HepG2 (cell line): ENCODE data around the gene ZNF207. TPM values are rescaled to one million over a fixed set of nuclear protein-coding genes. Genes with fewer than 3 reads are reported as not detected.

ENCODE experiments used
- ATAC-seq: fragments of 200-7000 bp; cut with Tn5 transposase; 3 replicates; pipeline ENCODE4 v1.9.1; 2020; ENCODE audit warnings: mild to moderate bottlenecking, moderate library complexity
- BruUV-seq: library from RNA; stranded (reverse); fragments of 400-500 nt; replicated peaks from 2 replicates; lab custom pipeline; 2021; lab: Mats Ljungman, UMichigan
- CTCF ChIA-PET: fragments of 300-600 bp; formaldehyde crosslinking; extraction: SDS; loops from one replicate; lab custom pipeline; 2021; ENCODE audit warnings: low total read pairs, inconsistent platforms, low intra/inter-chr PET ratio; lab: Yijun Ruan, JAX
- POLR2A ChIA-PET: fragments of 350-600 bp; sonication (Branson Sonifier 250); formaldehyde crosslinking; loops from one replicate; lab custom pipeline; 2020; ENCODE audit warnings: antibody characterized with exemption, inconsistent platforms; lab: Yijun Ruan, JAX
- DNase-seq: peaks from one replicate; pipeline ENCODE4 v3.0.0-alpha.2; 2015; ENCODE audit warnings: low spot score
- FAIRE-seq: peaks from 3 replicates; lab custom pipeline; 2011; peaks lifted over from hg19 to GRCh38; lab: Jason Lieb, UNC
- H2AFZ ChIP-seq: one replicate; pipeline ENCODE4 v1.6.1; 2011; ENCODE audit warnings: low read length, inconsistent platforms
- H3K27ac ChIP-seq: fragments of 300-600 bp; 3 replicates; pipeline ENCODE4 v1.8.0; 2011; ENCODE audit warnings: mixed run types, mild to moderate bottlenecking, mixed read lengths, low read length, inconsistent platforms; ENCODE audit not compliant: insufficient read depth; ENCODE audit errors: extremely low read length
- H3K27me3 ChIP-seq, 2 experiments: fragments of 200-600 bp in 1 of 2; 2 replicates in 1 of 2; 3 replicates in 1 of 2; pipeline versions ENCODE4 v1.6.0 to v1.8.0; 2011; ENCODE audit warnings: low read length in 2 of 2, mild to moderate bottlenecking in 2 of 2, moderate library complexity in 2 of 2, inconsistent platforms in 1 of 2; ENCODE audit not compliant: insufficient read depth in 2 of 2, control insufficient read depth in 1 of 2
- H3K36me3 ChIP-seq, 2 experiments: fragments of 200-600 bp in 1 of 2; replicated peaks in 1 of 2; 2 replicates in 1 of 2; 3 replicates in 1 of 2; pipeline versions ENCODE4 v1.5.1 to v1.8.0; 2011; ENCODE audit warnings: low read length in 2 of 2, inconsistent platforms in 1 of 2; ENCODE audit not compliant: insufficient read depth in 2 of 2, control insufficient read depth in 1 of 2
- H3K4me1 ChIP-seq: 2 replicates; pipeline ENCODE4 v1.5.1; 2012; ENCODE audit warnings: low read length, inconsistent platforms; ENCODE audit not compliant: insufficient read depth
- H3K4me2 ChIP-seq: 2 replicates; pipeline ENCODE4 v1.6.0; 2011; ENCODE audit warnings: low read depth, low read length, inconsistent platforms
- H3K4me3 ChIP-seq, 3 experiments: fragments of 200-600 bp in 1 of 3; sonication (generic), shearing (Covaris generic) in 1 of 3; replicated peaks in 1 of 3; 2 replicates each; pipeline ENCODE4 v1.5.1; 2011 to 2016; ENCODE audit warnings: low read length in 3 of 3, inconsistent platforms in 2 of 3, low read depth in 2 of 3, mild to moderate bottlenecking in 2 of 3, control low read depth in 1 of 3, mixed read lengths in 1 of 3; ENCODE audit not compliant: insufficient read depth in 1 of 3
- H3K79me2 ChIP-seq: one replicate; pipeline ENCODE4 v1.6.1; 2011; ENCODE audit warnings: low read length, inconsistent platforms; ENCODE audit not compliant: insufficient read depth
- H3K9ac ChIP-seq: 2 replicates; pipeline ENCODE4 v1.6.0; 2011; ENCODE audit warnings: mild to moderate bottlenecking, low read depth, low read length, inconsistent platforms; ENCODE audit not compliant: insufficient read depth
- H3K9me3 ChIP-seq: 2 replicates; pipeline ENCODE4 v1.5.1; 2012; ENCODE audit warnings: mild to moderate bottlenecking, low read length
- H4K20me1 ChIP-seq: 2 replicates; pipeline ENCODE4 v1.6.0; 2011; ENCODE audit warnings: inconsistent platforms, mild to moderate bottlenecking, low read length, moderate library complexity; ENCODE audit not compliant: insufficient read depth
- AGO2 ChIP-seq: fragments of 200-400 bp; formaldehyde crosslinking; optimal IDR thresholded peaks from 2 replicates; pipeline ENCODE3; 2017; ENCODE audit warnings: mild to moderate bottlenecking, low read depth, low read length, moderate library complexity
- DDIT3 ChIP-seq: sonication (generic); formaldehyde crosslinking; IDR thresholded peaks from 2 replicates; pipeline ENCODE4 v1.4.0; 2020; ENCODE audit warnings: mild to moderate bottlenecking, missing genetic modification reagents
- GPN1 ChIP-seq: sonication (generic); formaldehyde crosslinking; IDR thresholded peaks from 2 replicates; pipeline ENCODE4 v1.5.1; 2020; ENCODE audit warnings: missing genetic modification reagents, borderline replicate concordance
- RFX5 ChIP-seq: IDR thresholded peaks from 2 replicates; pipeline ENCODE4 v1.6.1; 2011; ENCODE audit warnings: low read depth, low read length, improper control_type of control experiment
- RFXAP ChIP-seq: sonication (generic); formaldehyde crosslinking; IDR thresholded peaks from 2 replicates; pipeline ENCODE4 v1.4.0; 2020; ENCODE audit warnings: missing genetic modification reagents, borderline replicate concordance
- ZNF354B ChIP-seq: sonication (generic); formaldehyde crosslinking; IDR thresholded peaks from 2 replicates; pipeline ENCODE4 v1.8.0; 2022; ENCODE audit warnings: mild to moderate bottlenecking, missing genetic modification reagents
- WGBS: methylation state at CpG from one replicate; pipeline ENCODE4 v1.1.6; 2017; ENCODE audit warnings: low lambda C conversion rate; 5-methylcytosine and 5-hydroxymethylcytosine counted together
- in situ Hi-C: cut with HindIII; loops from 2 replicates; pipeline ENCODE4 v1.10.0; 2017; ENCODE audit warnings: low pct_unique_long_range_greater_than_20kb; ENCODE audit not compliant: extremely low pct_ligation_motif_present
- intact Hi-C: fragments of 100-400 bp; cut with micrococcal nuclease; formaldehyde crosslinking; loops from one replicate; pipeline ENCODE4 v1.10.0; 2022; ENCODE audit not compliant: unreplicated experiment
- polyA plus RNA-seq, 8 experiments: library from polyadenylated mRNA; depleted of rRNA in 3 of 8; stranded (reverse) in 7 of 8; unstranded in 1 of 8; fragments of >200 nt; fragmentation: Illumina TruSeq in 4 of 8; extraction: Trizol in 4 of 8; gene quantifications; 2 replicates each; pipeline versions ENCODE4 v1.2.1 to v1.2.3, GENCODE V29; 2011 to 2016; ENCODE audit warnings: low read depth in 4 of 8, missing spikeins in 1 of 8, mixed read lengths in 1 of 8; ENCODE audit not compliant: insufficient read depth in 1 of 8
- total RNA-seq, 5 experiments: library from RNA; depleted of rRNA; stranded (reverse); fragments of >200 nt; fragmentation: Illumina TruSeq; extraction: Trizol; gene quantifications; 2 replicates each; pipeline ENCODE4 v1.2.3, GENCODE V29; 2016; ENCODE audit warnings: low read depth in 1 of 5

Gene ZNF207
- total and polyA plus RNA-seq, 2 of the 13 experiments (the other 11 are each of a cell fraction or from before 2014, with no cell fraction given): 150 to 164 TPM

DNA sequence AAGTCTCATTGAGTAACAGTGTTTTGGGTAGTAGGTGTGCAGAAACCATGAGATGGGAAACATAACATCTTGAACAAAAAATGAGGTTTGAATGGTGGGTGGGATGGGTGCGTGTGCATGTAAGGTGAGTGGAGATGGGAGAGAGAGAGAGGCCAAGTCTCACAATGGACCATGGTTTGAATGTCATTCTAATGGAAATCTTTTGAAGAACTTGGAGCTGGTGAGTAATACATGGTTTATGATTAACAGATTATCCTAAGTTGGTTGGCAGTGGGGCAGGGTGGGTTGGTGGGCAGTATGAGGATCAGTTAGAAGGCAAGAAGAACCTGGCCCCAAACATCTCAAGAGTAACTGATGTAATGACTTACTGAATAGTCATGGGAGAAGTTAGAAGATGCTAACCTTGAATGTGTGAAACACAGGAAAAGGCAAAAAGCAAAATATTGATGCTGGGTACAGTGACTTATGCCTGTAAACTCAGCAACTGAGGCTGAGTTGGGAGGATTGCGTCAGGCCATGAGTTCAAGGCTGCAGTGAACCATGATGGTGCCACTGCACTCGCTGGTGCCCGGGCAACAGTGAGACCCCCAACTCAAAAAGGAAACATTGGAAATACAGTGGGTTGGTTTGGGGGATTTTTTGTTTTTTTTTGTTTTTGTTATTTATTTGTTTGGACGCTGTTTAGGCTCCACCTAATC lies 32.7 kb downstream of the ZNF207 start (continued):
- TF ChIP-seq DDIT3 (CRISPR knock-in tag): no peak

- no peak overlapping the region for H2AFZ ChIP-seq
- H3K27me3 ChIP-seq: no peaks in the 10 kb centered on the region
- no peak for ATAC-seq
- peaks cover 4% of the 10 kb centered on the region; the same call in 1 of the 2 replicates for H4K20me1 ChIP-seq
- no TSS peak for BruUV-seq
- TF ChIP-seq RFX5 (no peak), RFXAP (no peak), ZNF354B (CRISPR knock-in tag) (no peak), AGO2 (peak; percentile 65), GPN1 (CRISPR knock-in tag) (no peak)
- no peak overlapping the region for H3K9ac ChIP-seq
- intact Hi-C loops (no loop called here), in situ Hi-C loops (no loop called here)
- ChIA-PET CTCF (no interaction called here), POLR2A (no interaction called here)
- no peaks in the 10 kb centered on the region for H3K79me2 ChIP-seq
- H3K4me2 ChIP-seq: no peak overlapping the region
- H3K27ac ChIP-seq: no peak overlapping the region
- FAIRE-seq: no peak
- 93% methylated on average over 1 of the region's 1 CpG for WGBS
- no peak for DNase-seq
- no peaks in the 10 kb centered on the region for H3K9me3 ChIP-seq
- H3K36me3 ChIP-seq: peaks cover 2 to 9% of the 10 kb centered on the region in 2 experiments; a peak in 3 of 5 replicates
- no peak overlapping the region for H3K4me3 ChIP-seq
- peaks cover 76% of the 10 kb centered on the region for H3K4me1 ChIP-seq
These were observed 34.0 kb downstream of the ZNF207 start for GRCh38 chr17:32383926-32384434.
